ENCODE data around the gene MINDY2. TPM values are rescaled to one million over a fixed set of nuclear protein-coding genes. Genes with fewer than 3 reads are reported as not detected.

Gene MINDY2
- total RNA-seq, 1 experiment from 2014 or later = 18.4 TPM

- 0 out of 2 replicates have a peak, but pooled peaks cover 5% of the 10 kb centered on the region for H4K20me1 ChIP-seq (ENCODE audit: insufficient read depth)
- H3K4me1 ChIP-seq (replicated peaks; ENCODE audit: insufficient read depth) = no peaks in the 10 kb centered on the region
- peaks cover 7% of the 10 kb centered on the region; the same call in 1 of the 2 replicates for H3K79me2 ChIP-seq (ENCODE audit: low read depth)
- no peak for TF ChIP-seq CTCF (conservative IDR thresholded peaks at IDR 0.05)
- no peak for TF ChIP-seq EZH2 (IDR thresholded peaks at IDR 0.05; ENCODE audit: low read depth)
- H3K4me3 ChIP-seq = no peak overlapping the region
- DNase-seq = no peak
- H3K9me2 ChIP-seq (ENCODE audit: insufficient read depth) = no peaks in the 10 kb centered on the region
- H3K27me3 ChIP-seq (ENCODE audit: insufficient read depth, low read depth) = no peaks in the 10 kb centered on the region
- H3K27ac ChIP-seq = no peak overlapping the region
- no peak overlapping the region for H2AFZ ChIP-seq
- POLR2A ChIA-PET (ENCODE audit: unreplicated experiment) = no interaction called here
- no TSS peak for BruUV-seq (replicated peaks)
- H3K9me3 ChIP-seq (ENCODE audit: insufficient read depth, low read depth) = no peaks in the 10 kb centered on the region
- CTCF ChIA-PET = no interaction called here
- H3K36me3 ChIP-seq (ENCODE audit: low read depth) = peaks cover 28% of the 10 kb centered on the region
- intact Hi-C loops (cut with micrococcal nuclease; ENCODE audit: unreplicated experiment) = no loop called here
- H3K4me2 ChIP-seq = no peak overlapping the region
- no peaks in the 10 kb centered on the region; the same call in 1 of the 2 replicates for H3F3A ChIP-seq (ENCODE audit: insufficient read depth, low read depth)
These were observed 127.1 kb downstream of the MINDY2 start for GRCh38 chr15:58898150-58898680.

- Histone ChIP-seq H3K9me2 (ENCODE audit: insufficient read depth) (no peaks in the 10 kb centered on the region), H3K36me3 (ENCODE audit: low read depth) (peaks cover 21% of the 10 kb centered on the region), H3F3A (ENCODE audit: insufficient read depth, low read depth) (peaks cover 4% of the 10 kb centered on the region; the same call in 1 of the 2 replicates), H3K9me3 (ENCODE audit: insufficient read depth, low read depth) (no peaks in the 10 kb centered on the region), H3K27ac (no peak overlapping the region), H4K20me1 (ENCODE audit: insufficient read depth) (peaks cover 5% of the 10 kb centered on the region; the same call in 1 of the 2 replicates), H3K27me3 (ENCODE audit: insufficient read depth, low read depth) (no peaks in the 10 kb centered on the region), H3K79me2 (ENCODE audit: low read depth) (peaks cover 16% of the 10 kb centered on the region; the same call in 1 of the 2 replicates), H2AFZ (no peak overlapping the region), H3K4me1 (replicated peaks; ENCODE audit: insufficient read depth) (no peaks in the 10 kb centered on the region), H3K4me3 (no peak overlapping the region), H3K4me2 (no peak overlapping the region)
- ChIA-PET POLR2A (ENCODE audit: unreplicated experiment) (no interaction called here), CTCF (interaction anchor here (0.6 kb wide), 1 partner anchor 26 kb away, joined by 4 read pairs; no protein-coding TSS in a partner anchor)
- DNase-seq = no peak
- TF ChIP-seq CTCF (conservative IDR thresholded peaks at IDR 0.05) = no peak
- no peak for TF ChIP-seq EZH2 (IDR thresholded peaks at IDR 0.05; ENCODE audit: low read depth)
- intact Hi-C loops (cut with micrococcal nuclease; ENCODE audit: unreplicated experiment) = no loop called here
- BruUV-seq (replicated peaks) = no TSS peak
These were observed 129.5 kb downstream of the MINDY2 start for GRCh38 chr15:58900631-58901030.

- DNase-seq = no peak
- H3K27me3 ChIP-seq (ENCODE audit: insufficient read depth, low read depth) = no peaks in the 10 kb centered on the region
- H3K36me3 ChIP-seq (ENCODE audit: low read depth) = 0 out of 2 replicates have a peak, but pooled peaks cover 8% of the 10 kb centered on the region
- no peaks in the 10 kb centered on the region for H3K9me3 ChIP-seq (ENCODE audit: insufficient read depth, low read depth)
- H3K9me2 ChIP-seq (ENCODE audit: insufficient read depth) = no peaks in the 10 kb centered on the region
- peaks cover 21% of the 10 kb centered on the region; the same call in 1 of the 2 replicates for H3K79me2 ChIP-seq (ENCODE audit: low read depth)
- H3K4me2 ChIP-seq = no peak overlapping the region
- peaks cover 10% of the 10 kb centered on the region; the same call in 1 of the 2 replicates for H4K20me1 ChIP-seq (ENCODE audit: insufficient read depth)
- H3K4me1 ChIP-seq (replicated peaks; ENCODE audit: insufficient read depth) = no peaks in the 10 kb centered on the region
- H3K4me3 ChIP-seq = no peak overlapping the region
- no peak overlapping the region for H2AFZ ChIP-seq
- CTCF ChIA-PET = no interaction called here
- peaks cover 15% of the 10 kb centered on the region for H3F3A ChIP-seq (ENCODE audit: insufficient read depth, low read depth)
- intact Hi-C loops (cut with micrococcal nuclease; ENCODE audit: unreplicated experiment) = no loop called here
- TF ChIP-seq EZH2 (IDR thresholded peaks at IDR 0.05; ENCODE audit: low read depth) (no peak), CTCF (conservative IDR thresholded peaks at IDR 0.05) (no peak)
- no TSS peak for BruUV-seq (replicated peaks)
- POLR2A ChIA-PET (ENCODE audit: unreplicated experiment) = no interaction called here
- no peak overlapping the region for H3K27ac ChIP-seq
These were observed 137.6 kb downstream of the MINDY2 start for GRCh38 chr15:58908550-58909309.
